ENCODE measurements around the gene KRTAP20-3.

The KRTAP20-3 gene

GRCh38 chr21:30634906-30635305 is 7.8 kb upstream of the KRTAP20-3 start, which contains the start of gene KRTAP20-2:
KRTAP20-2 (plus strand) TSS chr21:30635206; CDS start chr21:30635264, 58 bp downstream.
- H4K20me1 ChIP-seq (ENCODE audit: insufficient read depth, low read length) = no peaks in the 10 kb centered on the region
- no peaks in the 10 kb centered on the region for H3K4me1 ChIP-seq (ENCODE audit: insufficient read depth, low read length)
- ATAC-seq (ENCODE audit: insufficient read depth, low read depth) = no peak
- TF ChIP-seq CTCF (IDR thresholded peaks at IDR 0.05; ENCODE audit: borderline replicate concordance, extremely low read depth, low read length, poor library complexity, severe bottlenecking) (no peak), EZH2 (IDR thresholded peaks at IDR 0.05; ENCODE audit: borderline replicate concordance, low read depth, low read length, severe bottlenecking) (no peak)
- H3K27ac ChIP-seq (ENCODE audit: low read length) = no peak within 1 kb of the TSS
- no peak within 1 kb of the TSS for H2AFZ ChIP-seq (ENCODE audit: low read depth, low read length)
- no peak within 1 kb of the TSS for H3K4me2 ChIP-seq (ENCODE audit: insufficient read depth, low read length)
- H3K79me2 ChIP-seq (ENCODE audit: insufficient read depth, low read length) = no peaks in the 10 kb centered on the region
- no peaks in the 10 kb centered on the region for H3K36me3 ChIP-seq (ENCODE audit: insufficient read depth, low read length)
- H3K9ac ChIP-seq (ENCODE audit: low read depth, low read length) = no peak within 1 kb of the TSS
- no peaks in the 10 kb centered on the region for H3K9me3 ChIP-seq (ENCODE audit: insufficient read depth, low read length, severe bottlenecking)
- no peaks in the 10 kb centered on the region for H3K27me3 ChIP-seq (ENCODE audit: insufficient read depth, low read length, poor library complexity)
- DNase-seq = no peak
- no peak within 1 kb of the TSS for H3K4me3 ChIP-seq (ENCODE audit: low read depth in 1 of 2, low read length in 2 of 2)

GRCh38 chr21:30638686-30639085 is 4.0 kb upstream of the KRTAP20-3 start:
- H3K4me2 ChIP-seq (ENCODE audit: insufficient read depth, low read length) = no peak overlapping the region
- H3K4me1 ChIP-seq (ENCODE audit: insufficient read depth, low read length) = no peaks in the 10 kb centered on the region
- H3K27me3 ChIP-seq (ENCODE audit: insufficient read depth, low read length, poor library complexity) = no peaks in the 10 kb centered on the region
- no peaks in the 10 kb centered on the region for H3K9me3 ChIP-seq (ENCODE audit: insufficient read depth, low read length, severe bottlenecking)
- H3K79me2 ChIP-seq (ENCODE audit: insufficient read depth, low read length) = no peaks in the 10 kb centered on the region
- H4K20me1 ChIP-seq (ENCODE audit: insufficient read depth, low read length) = no peaks in the 10 kb centered on the region
- DNase-seq (no peak), ATAC-seq (ENCODE audit: insufficient read depth, low read depth) (no peak)
- H3K9ac ChIP-seq (ENCODE audit: low read depth, low read length) = no peak overlapping the region
- H3K36me3 ChIP-seq (ENCODE audit: insufficient read depth, low read length) = no peaks in the 10 kb centered on the region
- TF ChIP-seq CTCF (IDR thresholded peaks at IDR 0.05; ENCODE audit: borderline replicate concordance, extremely low read depth, low read length, poor library complexity, severe bottlenecking) (no peak), EZH2 (IDR thresholded peaks at IDR 0.05; ENCODE audit: borderline replicate concordance, low read depth, low read length, severe bottlenecking) (no peak)
- H2AFZ ChIP-seq (ENCODE audit: low read depth, low read length) = no peak overlapping the region
- no peak overlapping the region for H3K4me3 ChIP-seq (ENCODE audit: low read depth in 1 of 2, low read length in 2 of 2)
- no peak overlapping the region for H3K27ac ChIP-seq (ENCODE audit: low read length)

- Histone ChIP-seq H3K27ac (ENCODE audit: low read length) (no peak overlapping the region), H3K79me2 (ENCODE audit: insufficient read depth, low read length) (no peaks in the 10 kb centered on the region), H3K27me3 (ENCODE audit: insufficient read depth, low read length, poor library complexity) (no peaks in the 10 kb centered on the region), H4K20me1 (ENCODE audit: insufficient read depth, low read length) (no peaks in the 10 kb centered on the region), H3K4me2 (ENCODE audit: insufficient read depth, low read length) (no peak overlapping the region), H3K4me3 (ENCODE audit: low read depth in 1 of 2, low read length in 2 of 2) (no peak overlapping the region), H3K4me1 (ENCODE audit: insufficient read depth, low read length) (no peaks in the 10 kb centered on the region), H2AFZ (ENCODE audit: low read depth, low read length) (no peak overlapping the region), H3K36me3 (ENCODE audit: insufficient read depth, low read length) (no peaks in the 10 kb centered on the region), H3K9me3 (ENCODE audit: insufficient read depth, low read length, severe bottlenecking) (no peaks in the 10 kb centered on the region), H3K9ac (ENCODE audit: low read depth, low read length) (no peak overlapping the region)
- no peak for TF ChIP-seq CTCF (IDR thresholded peaks at IDR 0.05; ENCODE audit: borderline replicate concordance, extremely low read depth, low read length, poor library complexity, severe bottlenecking)
- no peak for TF ChIP-seq EZH2 (IDR thresholded peaks at IDR 0.05; ENCODE audit: borderline replicate concordance, low read depth, low read length, severe bottlenecking)
- DNase-seq (no peak), ATAC-seq (ENCODE audit: insufficient read depth, low read depth) (no peak)
Measured at GRCh38 chr21:30646904-30647414, 4.3 kb downstream of the KRTAP20-3 start.

GRCh38 chr21:30652891-30653290 is 10.2 kb downstream of the KRTAP20-3 start:
- Histone ChIP-seq H4K20me1 (ENCODE audit: insufficient read depth, low read length) (no peaks in the 10 kb centered on the region), H3K4me3 (ENCODE audit: low read depth in 1 of 2, low read length in 2 of 2) (no peak overlapping the region), H3K9me3 (ENCODE audit: insufficient read depth, low read length, severe bottlenecking) (no peaks in the 10 kb centered on the region), H2AFZ (ENCODE audit: low read depth, low read length) (no peak overlapping the region), H3K79me2 (ENCODE audit: insufficient read depth, low read length) (no peaks in the 10 kb centered on the region), H3K9ac (ENCODE audit: low read depth, low read length) (no peak overlapping the region), H3K27me3 (ENCODE audit: insufficient read depth, low read length, poor library complexity) (no peaks in the 10 kb centered on the region), H3K4me2 (ENCODE audit: insufficient read depth, low read length) (no peak overlapping the region), H3K27ac (ENCODE audit: low read length) (no peak overlapping the region), H3K36me3 (ENCODE audit: insufficient read depth, low read length) (no peaks in the 10 kb centered on the region), H3K4me1 (ENCODE audit: insufficient read depth, low read length) (no peaks in the 10 kb centered on the region)
- TF ChIP-seq EZH2 (IDR thresholded peaks at IDR 0.05; ENCODE audit: borderline replicate concordance, low read depth, low read length, severe bottlenecking) (no peak), CTCF (IDR thresholded peaks at IDR 0.05; ENCODE audit: borderline replicate concordance, extremely low read depth, low read length, poor library complexity, severe bottlenecking) (no peak)
- ATAC-seq (ENCODE audit: insufficient read depth, low read depth) (no peak), DNase-seq (no peak)

All from DND-41 (cell line).